Activated CD8-positive, alpha-beta T cell treated with anti-CD3 and anti-CD28 coated beads for 36 hours (primary cell): Measurements from ENCODE around the gene IGSF22. TPM values are rescaled to one million over a fixed set of nuclear protein-coding genes. Genes with fewer than 3 reads are reported as not detected.
A peak's percentile ranks its signal among the peaks of the same experiment; 100 is the strongest.

Experiments
- ATAC-seq: fragments of 200-7000 bp; cut with Tn5 transposase; one replicate; pipeline ENCODE4 v1.10.0; 2021; ENCODE audit warnings: mild to moderate bottlenecking, moderate library complexity
- CTCF ChIA-PET: fragments of 350-600 bp; sonication (Branson Sonifier 250); formaldehyde crosslinking; loops from one replicate; lab custom pipeline; 2021; ENCODE audit warnings: antibody characterized with exemption; lab: Charles Lee
- POLR2A ChIA-PET: fragments of 350-600 bp; sonication (Branson Sonifier 250); formaldehyde crosslinking; loops from one replicate; lab custom pipeline; 2021; ENCODE audit warnings: antibody characterized with exemption; lab: Charles Lee
- DNase-seq: peaks from one replicate; pipeline ENCODE4 v3.0.0-alpha.2; 2020
- H3K27ac Mint-ChIP-seq: one replicate; pipeline ENCODE4 v1.8.0; 2021; ENCODE audit warnings: mild to moderate bottlenecking, mixed read lengths
- H3K27me3 Mint-ChIP-seq: one replicate; pipeline ENCODE4 v1.8.0; 2021; ENCODE audit warnings: mixed read lengths
- H3K36me3 Mint-ChIP-seq: one replicate; pipeline ENCODE4 v1.8.0; 2021; ENCODE audit warnings: low read depth, mixed read lengths
- H3K4me1 Mint-ChIP-seq: one replicate; pipeline ENCODE4 v1.8.0; 2021; ENCODE audit warnings: low read depth, mixed read lengths
- H3K4me3 Mint-ChIP-seq: one replicate; pipeline ENCODE4 v1.8.0; 2021; ENCODE audit warnings: mild to moderate bottlenecking, moderate library complexity, mixed read lengths
- H3K9me3 Mint-ChIP-seq: one replicate; pipeline ENCODE4 v1.8.0; 2021; ENCODE audit warnings: mixed read lengths
- CTCF ChIP-seq: fragments of 200-600 bp; IDR thresholded peaks from one replicate; pipeline ENCODE4 v1.8.0; 2022; ENCODE audit warnings: antibody characterized with exemption, mild to moderate bottlenecking
- intact Hi-C: fragments of 100-400 bp; cut with micrococcal nuclease; formaldehyde crosslinking; loops from one replicate; pipeline ENCODE4 v1.10.0; 2022
- total RNA-seq, 2 experiments: library from RNA; stranded (reverse); gene quantifications; one replicate each; pipeline ENCODE4 v1.2.3, GENCODE V29; 2021

IGSF22 gene
- total RNA-seq, 2 experiments from 2014 or later = 0.43 to 1.4 TPM

DNA sequence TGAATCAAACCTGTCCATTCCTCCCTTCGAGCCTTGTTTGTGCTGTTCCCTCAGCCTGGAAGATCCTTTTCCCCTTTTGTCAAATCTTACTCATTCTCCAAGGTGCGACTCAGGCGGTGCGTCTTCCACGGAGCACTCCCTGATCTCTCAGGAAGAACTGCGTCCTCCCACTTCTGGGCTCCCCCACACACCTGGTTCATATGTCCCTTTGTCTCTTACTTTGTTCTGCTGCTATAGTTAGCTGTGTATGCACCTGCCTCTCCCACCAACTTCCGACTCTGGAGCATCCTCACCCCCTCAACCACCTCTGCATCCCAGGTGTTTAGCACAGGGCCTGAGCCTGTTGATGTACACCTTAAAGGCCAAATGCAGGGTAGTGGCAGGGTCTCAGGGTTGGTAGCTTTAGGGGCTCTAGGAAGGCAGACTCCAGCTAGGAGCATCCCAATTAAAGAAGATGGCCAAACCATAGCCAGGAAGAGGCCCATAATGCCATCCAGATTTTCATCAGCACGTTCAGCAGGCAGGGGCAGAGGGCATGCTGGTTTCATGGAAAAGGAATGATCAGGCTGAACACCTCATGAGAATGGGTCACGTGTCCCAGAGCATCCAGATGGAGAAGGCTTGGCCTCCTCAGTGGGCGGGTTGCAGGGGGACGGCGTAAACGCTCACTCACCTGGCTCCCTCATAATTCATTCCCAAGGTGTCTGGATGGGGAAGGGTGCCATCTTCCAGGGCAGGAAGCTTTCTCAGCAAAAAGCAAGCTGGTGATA lies 45.5 kb upstream of the IGSF22 start:
- peaks cover 19% of the 10 kb centered on the region for H3K4me1 Mint-ChIP-seq
- intact Hi-C loops = no loop called here
- no peak overlapping the region for H3K4me3 Mint-ChIP-seq
- no peak for TF ChIP-seq CTCF
- ChIA-PET CTCF (interaction anchor here (1.4 kb wide), 1 partner anchor 32 kb away, joined by 4 read pairs; no protein-coding TSS in a partner anchor), POLR2A (no interaction called here)
- H3K9me3 Mint-ChIP-seq = no peaks in the 10 kb centered on the region
- peaks cover 6% of the 10 kb centered on the region for H3K27me3 Mint-ChIP-seq
- DNase-seq (no peak), ATAC-seq (no peak)
- H3K36me3 Mint-ChIP-seq = no peaks in the 10 kb centered on the region
- no peak overlapping the region for H3K27ac Mint-ChIP-seq

GRCh38 chr11:18770479-18771125 lies 44.6 kb upstream of the IGSF22 start:
- Mint-ChIP-seq H3K4me1 (peaks cover 19% of the 10 kb centered on the region), H3K9me3 (no peaks in the 10 kb centered on the region), H3K36me3 (no peaks in the 10 kb centered on the region), H3K27ac (no peak overlapping the region), H3K27me3 (peaks cover 8% of the 10 kb centered on the region), H3K4me3 (no peak overlapping the region)
- DNase-seq (no peak), ATAC-seq (no peak)
- no peak for TF ChIP-seq CTCF
- intact Hi-C loops = no loop called here
- ChIA-PET POLR2A (no interaction called here), CTCF (no interaction called here)

GRCh38 chr11:18769802-18770456 lies 43.9 kb upstream of the IGSF22 start:
- no peaks in the 10 kb centered on the region for H3K9me3 Mint-ChIP-seq
- intact Hi-C loops = no loop called here
- no peak for ATAC-seq
- ChIA-PET POLR2A (no interaction called here), CTCF (no interaction called here)
- H3K27ac Mint-ChIP-seq = no peak overlapping the region
- TF ChIP-seq CTCF = no peak
- H3K36me3 Mint-ChIP-seq = no peaks in the 10 kb centered on the region
- peak; percentile 12 for DNase-seq
- H3K4me1 Mint-ChIP-seq = peaks cover 19% of the 10 kb centered on the region
- H3K4me3 Mint-ChIP-seq = no peak overlapping the region
- H3K27me3 Mint-ChIP-seq = peaks cover 12% of the 10 kb centered on the region

GRCh38 chr11:18768978-18769377 lies 43.0 kb upstream of the IGSF22 start:
- DNase-seq = no peak
- TF ChIP-seq CTCF = no peak
- no peaks in the 10 kb centered on the region for H3K9me3 Mint-ChIP-seq
- H3K4me1 Mint-ChIP-seq = peaks cover 24% of the 10 kb centered on the region
- ChIA-PET POLR2A (interaction anchor here (1.1 kb wide), 1 partner anchor 258 kb away, joined by 3 read pairs; no protein-coding TSS in a partner anchor), CTCF (interaction anchor here (0.6 to 1.9 kb wide), 9 partner anchors 9 to 1526 kb away, joined by 3 to 13 read pairs (median 4); no protein-coding TSS in a partner anchor)
- H3K36me3 Mint-ChIP-seq = no peaks in the 10 kb centered on the region
- H3K4me3 Mint-ChIP-seq = no peak overlapping the region
- H3K27ac Mint-ChIP-seq = no peak overlapping the region
- peaks cover 12% of the 10 kb centered on the region for H3K27me3 Mint-ChIP-seq
- ATAC-seq = no peak
- intact Hi-C loops = no loop called here
